GM21576 (cell line): Measurements from ENCODE around the gene OPN3.

ENCODE experiments used
- ATAC-seq: cut with Tn5 transposase; IDR thresholded peaks from one replicate; pipeline ENCODE4 v1.9.1; 2021; ENCODE audit warnings: mild to moderate bottlenecking, moderate library complexity; ENCODE audit not compliant: unreplicated experiment

Gene OPN3

GRCh38 chr1:241592273-241592958 is 47.8 kb downstream of the OPN3 start:
- ATAC-seq: no peak

DNA sequence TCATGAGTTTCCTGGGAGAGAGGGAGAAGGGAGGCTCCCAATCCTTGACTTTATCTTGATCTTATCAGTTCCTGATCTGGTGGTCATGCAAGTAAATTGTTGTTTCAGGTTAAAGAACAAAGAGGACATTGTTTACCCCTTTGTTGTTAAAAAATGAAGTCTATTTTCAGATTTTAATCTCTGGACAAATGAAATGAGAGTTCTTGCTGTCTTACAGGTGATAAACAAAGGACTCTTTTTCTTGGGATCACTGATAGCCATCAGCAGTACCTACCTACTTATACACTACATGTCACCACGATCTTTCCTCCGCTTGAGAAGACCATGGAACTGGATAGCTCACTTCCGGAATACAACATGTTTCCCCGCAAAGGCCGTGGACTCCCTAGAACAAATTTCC is 48.4 kb downstream of the OPN3 start:
- ATAC-seq: no peak

DNA sequence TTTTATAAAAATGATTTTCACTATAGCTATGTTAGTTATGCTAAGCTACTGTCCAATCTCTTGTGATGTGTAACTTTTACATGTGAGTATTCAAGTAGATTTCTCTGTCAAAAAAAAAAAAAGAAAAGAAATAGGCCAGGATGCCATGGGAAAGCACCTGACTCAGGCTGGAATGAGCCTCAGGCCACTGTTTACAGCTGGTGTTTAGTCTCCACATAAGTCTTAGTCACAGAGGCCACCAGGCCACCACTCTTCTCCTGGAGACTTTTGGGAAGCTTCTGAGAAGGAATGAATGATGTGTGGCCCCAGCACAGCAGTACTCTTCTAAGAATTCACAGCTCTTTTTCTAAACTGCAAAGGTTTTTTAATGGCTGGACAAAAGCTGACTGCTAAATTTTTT is 48.9 kb downstream of the OPN3 start:
- no peak for ATAC-seq

DNA sequence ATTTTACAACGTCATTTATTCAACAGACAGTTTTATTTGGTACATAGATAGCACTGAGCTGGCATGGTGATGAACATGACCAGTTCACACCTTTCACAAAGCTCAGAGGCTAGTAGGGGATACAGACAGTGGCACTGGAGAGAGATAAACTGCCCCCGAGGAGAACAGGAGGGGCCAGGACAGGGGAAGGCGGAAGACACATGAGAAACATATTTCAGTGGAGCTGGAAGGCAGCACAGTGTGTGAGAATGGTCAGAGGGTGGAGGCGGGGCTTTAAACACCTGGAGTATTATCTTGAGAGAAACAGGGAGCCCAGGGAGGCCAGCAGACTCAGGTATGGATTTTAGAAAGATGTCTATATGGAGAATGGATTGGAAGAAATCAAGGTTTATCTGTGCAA is 49.5 kb downstream of the OPN3 start:
- no peak for ATAC-seq

GRCh38 chr1:241589521-241589920 is 50.6 kb downstream of the OPN3 start:
- no peak for ATAC-seq

DNA sequence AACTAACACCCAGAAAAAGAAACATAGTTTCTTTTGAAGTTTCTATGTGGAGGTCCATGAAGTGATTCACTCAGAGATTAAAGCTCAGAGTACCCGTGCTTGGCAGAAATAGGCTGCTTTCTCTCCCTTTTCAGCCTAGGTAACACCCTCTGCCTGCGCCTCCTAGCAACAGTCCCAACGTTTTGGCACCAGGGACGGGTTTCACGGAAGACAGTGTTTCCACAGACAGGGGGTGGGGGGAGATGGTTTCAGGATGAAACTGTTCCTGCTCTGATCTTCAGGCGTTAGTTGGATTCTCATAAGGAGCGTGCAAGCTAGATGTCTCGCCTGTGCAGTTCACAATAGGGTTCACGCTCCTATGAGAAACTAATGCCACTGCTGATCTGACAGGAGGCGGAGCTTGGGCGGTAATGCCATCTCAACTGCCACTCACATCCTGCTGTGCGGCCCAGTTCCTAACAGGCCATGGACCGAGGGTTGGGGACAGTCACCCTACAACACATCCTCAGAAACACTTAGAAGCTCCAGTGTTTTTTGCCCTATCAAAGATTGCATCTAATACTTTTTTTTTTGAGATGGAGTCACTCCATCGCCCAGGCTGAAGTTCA is 53.2 kb downstream of the OPN3 start:
- ATAC-seq: no peak

- ATAC-seq: no peak
Measured at GRCh38 chr1:241582921-241583321, 57.2 kb downstream of the OPN3 start.

DNA sequence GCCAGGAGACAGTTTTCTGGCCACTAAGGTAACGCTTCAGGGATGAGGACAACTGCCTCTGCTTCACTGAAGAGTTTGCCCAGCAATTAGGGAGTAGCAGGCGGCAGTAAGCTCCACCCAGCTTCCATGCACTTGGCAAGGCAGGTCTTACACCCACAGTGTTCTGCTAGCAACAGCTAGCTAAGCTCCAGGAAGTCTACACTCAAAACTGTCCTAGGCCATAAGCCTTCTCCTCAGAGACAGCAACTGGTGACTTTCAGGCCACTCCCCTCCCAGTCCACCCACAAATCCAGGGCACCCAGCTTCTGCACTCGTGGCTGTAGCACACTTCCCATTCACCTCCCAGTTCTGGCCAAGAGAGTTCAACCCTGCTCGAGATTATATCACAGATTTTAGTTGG is 60.7 kb downstream of the OPN3 start:
- no peak for ATAC-seq

DNA sequence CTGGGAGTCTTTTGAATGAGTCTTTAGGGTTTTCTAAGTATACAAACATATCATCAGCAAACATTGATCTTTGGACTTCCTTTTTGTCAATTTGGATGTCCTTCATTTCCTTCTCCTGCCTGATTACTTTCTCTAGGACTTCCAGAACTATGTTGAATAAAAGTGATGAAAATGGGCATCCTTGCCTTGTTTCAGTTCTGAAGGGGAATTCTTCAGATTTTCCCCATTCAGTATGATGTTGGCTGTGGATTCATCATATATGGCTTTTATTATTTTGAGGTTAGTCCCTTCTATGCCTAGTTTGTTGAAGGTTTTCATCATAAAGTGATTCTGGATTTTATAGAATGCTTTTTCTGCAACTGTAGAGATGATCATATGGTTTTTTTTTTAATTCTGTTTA is 66.0 kb downstream of the OPN3 start:
- ATAC-seq: no peak

DNA sequence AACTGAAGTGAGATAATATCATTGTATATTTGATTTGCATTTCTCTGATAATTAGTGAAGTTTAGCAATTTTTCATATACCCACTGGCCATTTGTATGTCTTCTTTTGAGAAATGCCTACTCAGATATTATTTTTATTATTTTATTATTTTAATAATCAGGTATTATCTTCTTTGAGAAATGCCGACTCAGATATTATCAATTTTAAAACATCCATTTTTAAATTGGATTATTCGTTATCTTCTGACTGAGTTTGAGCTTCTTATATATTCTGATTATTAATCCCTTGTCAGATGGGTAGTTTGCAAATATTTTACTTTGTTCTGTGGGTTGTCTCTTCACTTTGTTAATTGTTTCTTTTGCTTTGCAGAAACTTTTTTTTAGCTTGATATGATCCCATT is 70.3 kb downstream of the OPN3 start:
- no peak for ATAC-seq

GRCh38 chr1:241560849-241561187 is 79.4 kb downstream of the OPN3 start:
- no peak for ATAC-seq

DNA sequence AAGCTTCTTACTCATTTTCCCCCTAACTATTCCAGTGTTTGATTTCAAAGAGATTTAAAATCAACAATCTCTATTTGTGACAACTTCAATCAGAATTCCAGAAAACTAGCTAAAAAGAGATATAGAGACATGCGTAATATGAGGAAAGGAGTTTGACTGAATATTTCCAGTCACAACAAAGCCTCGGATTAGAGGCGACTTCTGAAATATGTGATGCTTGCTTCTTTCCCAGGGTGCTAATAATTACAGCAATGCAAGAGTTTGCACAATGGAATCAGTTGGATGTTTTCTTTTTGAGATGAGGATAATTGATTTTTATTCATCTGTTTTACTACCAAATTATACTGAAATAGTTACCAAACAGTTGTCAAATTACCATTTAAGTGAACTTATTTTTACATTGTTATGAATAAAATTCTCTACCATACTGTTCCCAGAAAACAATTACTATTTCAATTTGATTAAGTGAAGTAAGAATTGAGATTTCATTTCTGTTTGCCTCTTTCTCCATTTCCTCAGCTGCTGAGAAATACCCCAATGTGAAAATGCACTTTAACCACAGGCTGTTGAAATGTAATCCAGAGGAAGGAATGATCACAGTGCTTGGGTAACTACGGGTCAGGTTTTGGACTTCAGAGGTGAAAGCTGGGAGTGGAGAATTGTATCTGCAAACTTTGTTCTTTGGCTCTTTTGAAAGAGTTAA is 79.9 kb downstream of the OPN3 start:
- no peak for ATAC-seq

DNA sequence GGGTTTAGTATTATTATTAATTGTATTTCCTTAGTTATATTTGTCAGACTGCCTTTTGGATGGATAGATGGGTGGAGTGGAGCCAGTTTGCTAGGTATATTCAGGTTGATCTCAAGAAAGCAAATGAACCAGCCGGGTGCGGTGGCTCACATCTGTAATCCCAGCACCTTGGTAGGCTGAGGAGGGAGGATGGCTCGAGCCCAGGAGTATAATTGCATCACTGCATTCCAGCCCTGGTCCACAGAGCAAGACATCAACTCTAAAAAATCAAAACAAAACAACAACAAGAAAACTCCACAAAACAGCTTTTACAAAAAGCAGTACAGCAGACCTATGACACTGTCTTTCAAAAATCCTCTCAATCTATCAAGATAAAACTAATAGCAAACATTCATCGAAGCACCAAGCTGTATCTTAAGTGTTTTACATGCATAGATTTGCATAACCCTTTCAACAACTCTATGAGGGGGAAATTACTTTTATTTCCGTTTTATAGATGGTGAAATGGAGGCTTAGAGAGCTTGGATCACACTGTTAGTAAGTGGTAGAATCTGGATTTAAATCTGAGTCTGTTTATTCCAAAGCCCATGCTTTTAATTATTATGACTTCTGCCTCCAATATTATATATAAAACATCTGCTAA is 82.5 kb downstream of the OPN3 start:
- ATAC-seq: no peak

GRCh38 chr1:241557031-241557430 is 83.1 kb downstream of the OPN3 start:
- ATAC-seq: no peak

DNA sequence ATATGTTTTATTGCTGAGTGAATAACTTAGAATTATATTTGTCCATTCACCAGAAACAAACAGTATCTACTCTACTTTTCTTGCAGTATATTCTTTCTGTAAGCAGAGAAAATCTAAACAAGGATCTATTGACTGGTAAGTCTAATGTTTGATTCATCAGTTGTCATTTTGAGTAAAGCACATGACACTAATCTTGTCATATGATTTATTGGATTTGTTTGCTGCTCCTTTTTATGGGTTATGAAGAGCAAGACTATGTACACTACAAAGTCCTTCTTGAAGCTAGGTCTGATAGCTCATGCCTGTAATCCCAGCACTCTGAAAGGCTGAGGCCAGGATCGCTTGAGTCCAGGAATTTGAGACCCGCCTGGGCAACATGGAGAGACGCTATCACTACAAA is 84.6 kb downstream of the OPN3 start:
- no peak for ATAC-seq

DNA sequence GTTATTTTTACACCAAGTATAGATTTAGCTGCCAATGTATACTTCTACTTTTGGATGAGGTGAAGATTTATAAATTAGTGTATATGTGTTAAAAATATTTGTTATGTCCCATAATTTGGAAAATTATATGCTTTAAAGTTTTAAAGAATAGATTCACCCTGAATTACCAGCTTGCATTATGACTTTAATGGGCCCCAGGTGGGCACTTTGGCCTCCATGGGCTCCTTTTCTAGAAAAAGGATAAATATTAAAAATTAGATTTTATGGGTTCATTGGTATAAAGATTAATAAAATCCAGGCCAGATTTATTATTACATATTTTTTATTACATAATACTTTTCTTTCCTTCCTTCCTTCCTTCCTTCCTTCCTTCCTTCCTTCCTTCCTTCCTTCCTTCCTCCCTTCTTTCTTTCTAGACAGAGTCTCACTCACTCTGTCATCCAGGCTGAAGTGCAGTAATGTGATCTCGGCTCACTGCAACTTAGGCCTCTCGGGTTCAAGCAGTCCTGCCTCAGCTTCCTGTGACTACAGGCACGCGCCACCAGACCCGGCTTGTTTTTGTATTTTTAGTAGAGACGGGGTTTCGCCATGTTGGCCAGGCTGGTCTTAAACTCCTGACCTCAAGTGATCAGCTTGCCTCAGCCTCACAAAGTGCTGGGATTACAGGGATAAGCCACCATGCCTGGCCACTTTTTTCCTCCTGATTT is 86.1 kb downstream of the OPN3 start:
- no peak for ATAC-seq

DNA sequence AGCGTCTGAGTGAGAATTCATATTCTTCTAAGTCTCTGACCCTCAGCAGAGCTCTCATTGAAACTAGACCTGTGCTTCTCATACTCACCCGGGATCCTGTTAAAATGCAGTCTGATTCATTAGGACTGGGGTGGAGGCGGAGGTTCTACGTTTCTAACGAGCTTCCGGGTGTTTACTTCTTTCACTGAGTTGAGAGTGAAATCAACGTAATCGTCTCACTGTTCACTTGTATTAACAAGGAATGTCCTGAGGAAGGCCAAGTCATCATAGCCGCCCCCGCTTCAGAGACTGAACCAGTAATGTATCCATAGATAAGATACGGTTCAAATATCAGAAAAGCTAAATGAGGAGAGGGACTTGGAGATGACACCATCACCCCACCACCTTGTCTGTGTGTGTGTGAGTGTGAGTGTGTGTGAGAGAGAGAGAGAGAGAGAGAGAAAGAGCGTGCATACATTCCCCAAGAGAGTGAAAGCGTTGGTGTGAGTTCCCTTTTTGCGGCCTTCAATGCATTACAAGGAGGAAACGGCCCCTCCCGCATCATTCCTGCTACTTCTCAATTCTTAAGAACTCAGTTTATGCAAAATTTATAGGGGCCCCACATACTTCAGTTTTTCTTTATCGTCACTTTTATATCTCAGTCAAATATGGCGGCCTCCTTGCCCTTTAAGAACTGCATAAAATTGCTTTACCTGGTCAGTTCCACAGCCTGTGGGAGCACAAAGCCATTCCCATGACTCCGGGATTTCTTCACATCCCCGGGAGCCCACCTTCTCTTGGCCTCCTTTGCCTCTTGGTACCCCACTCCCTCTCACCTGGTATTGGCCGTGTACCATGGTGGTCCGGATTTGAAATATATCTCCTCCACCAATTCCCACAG is 88.2 kb downstream of the OPN3 start:
- ATAC-seq: peak; percentile 88

DNA sequence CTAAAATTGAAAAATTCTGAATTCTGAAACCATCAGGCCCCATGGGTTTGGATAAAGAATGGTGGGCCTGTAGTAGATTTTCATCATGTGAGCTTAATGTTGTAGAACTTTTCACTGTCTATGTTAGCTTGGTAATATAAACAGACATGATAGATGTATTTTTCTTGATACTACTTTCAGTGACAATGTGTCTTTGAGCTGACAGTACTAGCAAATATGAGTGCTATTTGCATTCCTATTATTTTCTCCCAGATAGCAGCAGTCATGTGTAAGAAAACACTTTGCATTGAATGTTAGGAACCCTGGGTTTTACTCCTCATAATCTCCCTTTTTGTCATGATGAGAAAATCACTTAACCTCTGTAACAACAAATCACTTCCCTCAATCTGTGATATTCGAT is 89.9 kb downstream of the OPN3 start:
- no peak for ATAC-seq

DNA sequence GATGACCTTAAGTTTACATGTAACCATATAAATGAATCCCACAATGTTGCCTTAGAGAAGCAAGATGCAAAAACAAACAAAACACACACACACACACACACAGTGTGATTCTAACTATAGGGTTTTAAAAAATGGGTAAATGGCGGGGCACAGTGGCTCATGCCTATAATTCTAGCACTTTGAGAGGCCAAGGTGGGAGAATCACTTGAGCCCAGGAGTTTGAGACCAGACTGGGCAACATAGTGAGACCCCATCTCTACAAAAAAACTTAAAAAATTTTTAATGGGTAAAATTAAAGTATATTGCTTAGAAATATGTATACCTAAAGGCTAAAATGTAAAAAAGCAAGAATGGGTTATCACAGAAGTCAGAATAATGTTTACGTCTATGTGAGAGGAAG is 92.2 kb downstream of the OPN3 start:
- ATAC-seq: no peak
